Pancreas (tissue), 10 donors: ENCODE data around the gene SLC25A12. TPM values are rescaled to one million over a fixed set of nuclear protein-coding genes. Genes with fewer than 3 reads are reported as not detected.
A peak's percentile ranks its signal among the peaks of the same experiment; 100 is the strongest.
"Not testable (repeated sequence)": the region's sequence is repeated elsewhere in the genome, so short reads cannot be mapped to it uniquely, and the experiment has no call there.

ENCODE experiments used
- ATAC-seq, 4 donors: fragments of 200-7000 bp; cut with Tn5 transposase; one replicate each; pipeline versions ENCODE4 v1.8.0 to v1.9.1; 2020; ENCODE audit warnings: mild to moderate bottlenecking in 4 of 4, moderate library complexity in 4 of 4
- DNase-seq, 6 donors: peaks; one replicate each; pipeline ENCODE4 v3.0.0-alpha.2; 2020
- FAIRE-seq: peaks from 2 replicates; lab custom pipeline; 2012; peaks lifted over from hg19 to GRCh38; lab: Jason Lieb, UNC
- H3K27ac ChIP-seq, 4 donors: fragments of 200-600 bp; sonication (generic); 1 replicate in 3 of 4; 2 replicates in 1 of 4; pipeline versions ENCODE4 v1.5.0 to v1.8.0; 2020
- H3K27me3 ChIP-seq, 4 donors: fragments of 200-600 bp; one replicate each; pipeline ENCODE4 v1.8.0; 2021
- H3K36me3 ChIP-seq, 3 donors: fragments of 200-600 bp; sonication (generic) in 1 of 3; one replicate each; pipeline versions ENCODE4 v1.5.0 to v1.8.0; 2020 to 2021
- H3K4me1 ChIP-seq, 3 donors: fragments of 200-600 bp; one replicate each; pipeline ENCODE4 v1.8.0; 2021
- H3K4me3 ChIP-seq, 4 donors: fragments of 200-600 bp; sonication (generic) in 2 of 4; one replicate each; pipeline versions ENCODE4 v1.5.0 to v1.8.0; 2020 to 2021
- H3K9me3 ChIP-seq, 4 donors: fragments of 200-600 bp; one replicate each; pipeline ENCODE4 v1.8.0; 2021
- WGBS, 2 donors: extraction: QIAGEN DNeasy Blood & Tissue Kit; methylation state at CpG; one replicate each; pipeline ENCODE4 v1.1.7; 2013; 5-methylcytosine and 5-hydroxymethylcytosine counted together
- intact Hi-C, 3 donors: fragments of 100-400 bp; cut with DNase I; formaldehyde crosslinking; loops; one replicate each; pipeline versions ENCODE4 v1.11.1 to v1.14.2; 2022
- polyA plus RNA-seq, 2 donors: library from polyadenylated mRNA; stranded (reverse); fragments of 200-250 nt; gene quantifications; one replicate each; pipeline ENCODE4 v1.2.3, GENCODE V29; 2013
- total RNA-seq, 6 donors: library from RNA; stranded (reverse); fragmentation: NEBNext Ultra II Directional in 4 of 6; extraction: Animal tissue kit (Norgen Biotek cat#: 25700) in 4 of 6; gene quantifications; one replicate each; pipeline versions ENCODE4 v1.2.1 to v1.2.4, GENCODE V29; 2021 to 2023
- TF ChIP-seq, protein P1 (sequence below), 4 donors: fragments of 200-600 bp; sonication (generic) in 3 of 4; IDR thresholded peaks; one replicate each; pipeline versions ENCODE4 v1.5.0 to v1.8.0; 2021; ENCODE audit warnings: antibody characterized with exemption in 4 of 4
- donor health status: healthy with polysubstance abuse.
- donor health status: DM: no; HTN: no; CAD: no; lungs with moderate emphysema.
- donor health status: DM: no; HTN: no; CAD: no.
- donor health status: control.
- donor health status: control.
- donor health status: Bipolar disorder and iron deficiency.
- donor health status: DM: yes; HTN: yes; CAD: no.
- donor health status: DM: no; HTN: no; CAD: no.
- donor health status: DM: no; HTN: no; CAD: no.
- donor health status: DM: yes; HTN: yes; CAD: no.

The SLC25A12 gene
- total and polyA plus RNA-seq, 8 donors = 1.7 to 8.9 (median 3.0) TPM

DNA sequence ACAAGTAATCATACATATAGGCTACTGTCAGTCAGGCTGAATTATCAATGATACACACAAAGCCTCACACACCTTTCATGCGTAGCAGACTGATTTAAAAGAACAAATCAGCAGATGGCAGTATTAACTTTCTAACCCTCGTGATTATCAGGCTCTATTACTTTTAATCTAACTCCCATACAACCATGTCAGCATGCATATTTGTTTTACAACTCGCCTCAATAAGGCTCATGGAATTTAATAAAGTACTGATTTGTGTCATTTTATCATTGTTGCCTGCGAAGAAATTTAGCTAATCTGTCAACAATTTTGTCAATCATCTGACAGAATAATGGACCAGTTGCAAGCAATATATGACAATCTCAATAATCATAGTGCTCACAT lies 82.8 kb downstream of the SLC25A12 start:
- Histone ChIP-seq H3K27me3 (no peaks in the 10 kb centered on the region), H3K4me3 (no peak overlapping the region), H3K36me3 (no peaks in the 10 kb centered on the region), H3K4me1 (no peaks in the 10 kb centered on the region), H3K27ac (no peak overlapping the region), H3K9me3 (no peaks in the 10 kb centered on the region)
- ATAC-seq = peak in 3 of 4 donors; percentile 71 to 82 (median 78)
- 7 to 8% methylated on average over 4 of the region's 4 CpGs for WGBS, 2 donors
- TF ChIP-seq, protein P1, sequence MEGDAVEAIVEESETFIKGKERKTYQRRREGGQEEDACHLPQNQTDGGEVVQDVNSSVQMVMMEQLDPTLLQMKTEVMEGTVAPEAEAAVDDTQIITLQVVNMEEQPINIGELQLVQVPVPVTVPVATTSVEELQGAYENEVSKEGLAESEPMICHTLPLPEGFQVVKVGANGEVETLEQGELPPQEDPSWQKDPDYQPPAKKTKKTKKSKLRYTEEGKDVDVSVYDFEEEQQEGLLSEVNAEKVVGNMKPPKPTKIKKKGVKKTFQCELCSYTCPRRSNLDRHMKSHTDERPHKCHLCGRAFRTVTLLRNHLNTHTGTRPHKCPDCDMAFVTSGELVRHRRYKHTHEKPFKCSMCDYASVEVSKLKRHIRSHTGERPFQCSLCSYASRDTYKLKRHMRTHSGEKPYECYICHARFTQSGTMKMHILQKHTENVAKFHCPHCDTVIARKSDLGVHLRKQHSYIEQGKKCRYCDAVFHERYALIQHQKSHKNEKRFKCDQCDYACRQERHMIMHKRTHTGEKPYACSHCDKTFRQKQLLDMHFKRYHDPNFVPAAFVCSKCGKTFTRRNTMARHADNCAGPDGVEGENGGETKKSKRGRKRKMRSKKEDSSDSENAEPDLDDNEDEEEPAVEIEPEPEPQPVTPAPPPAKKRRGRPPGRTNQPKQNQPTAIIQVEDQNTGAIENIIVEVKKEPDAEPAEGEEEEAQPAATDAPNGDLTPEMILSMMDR (IDR thresholded peaks at IDR 0.05) = no peak
- intact Hi-C loops = loop anchor here in 2 of 3 donors (5.0 to 10.0 kb wide), 2 partner anchors 294 to 296 kb away; partner anchors contain the start of gene DLX2 (in 1 of the 2)
- DNase-seq = no peak
- no peak for FAIRE-seq

DNA sequence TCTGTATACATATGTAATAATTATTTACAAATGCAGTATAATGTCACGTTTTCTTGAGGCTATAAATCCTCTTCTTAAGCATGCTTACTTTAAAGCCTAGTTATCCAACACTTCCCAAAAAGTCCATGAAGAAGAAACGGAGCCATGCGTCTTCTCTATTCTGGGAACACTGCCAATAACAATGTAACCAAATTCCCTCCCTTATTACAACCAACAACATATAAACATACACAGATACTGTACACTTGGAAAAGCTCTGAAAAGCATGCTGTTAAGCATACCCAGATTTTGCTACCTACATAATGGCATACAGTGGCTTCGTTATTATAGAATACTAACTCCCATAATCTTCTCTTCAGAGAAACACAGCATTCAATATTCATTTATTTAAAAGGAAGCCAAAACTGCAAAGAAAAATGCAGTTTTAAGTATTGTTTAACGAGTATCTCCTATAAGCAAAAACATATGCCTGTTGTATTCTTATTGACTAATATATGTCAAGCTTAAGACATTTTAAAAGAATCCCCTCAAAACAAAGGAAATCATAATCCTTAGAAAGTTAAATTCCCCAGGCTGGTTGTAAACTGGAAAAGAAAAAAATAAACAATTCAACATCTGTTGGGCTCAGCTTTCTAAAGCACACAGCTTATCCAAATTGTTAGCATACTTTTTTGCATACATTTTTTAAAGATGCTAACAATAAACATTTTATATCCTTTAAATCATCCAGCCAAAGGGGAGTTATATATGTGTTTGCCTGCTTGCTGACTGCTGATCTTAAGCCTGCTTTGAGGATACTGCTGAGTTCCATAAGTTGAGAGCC lies 83.4 kb downstream of the SLC25A12 start:
- Histone ChIP-seq H3K9me3 (no peaks in the 10 kb centered on the region), H3K27ac (no peak overlapping the region), H3K4me1 (no peaks in the 10 kb centered on the region), H3K36me3 (no peaks in the 10 kb centered on the region), H3K27me3 (no peaks in the 10 kb centered on the region), H3K4me3 (no peak overlapping the region)
- intact Hi-C loops = loop anchor here in 2 of 3 donors (5.0 to 10.0 kb wide), 2 partner anchors 294 to 297 kb away; partner anchors contain the start of gene DLX2 (in 1 of the 2)
- TF ChIP-seq, protein P1 (IDR thresholded peaks at IDR 0.05) = no peak
- ATAC-seq = no peak
- no peak for FAIRE-seq
- DNase-seq = no peak
- WGBS, 2 donors = 62 to 65% methylated on average over 5 of the region's 5 CpGs

DNA sequence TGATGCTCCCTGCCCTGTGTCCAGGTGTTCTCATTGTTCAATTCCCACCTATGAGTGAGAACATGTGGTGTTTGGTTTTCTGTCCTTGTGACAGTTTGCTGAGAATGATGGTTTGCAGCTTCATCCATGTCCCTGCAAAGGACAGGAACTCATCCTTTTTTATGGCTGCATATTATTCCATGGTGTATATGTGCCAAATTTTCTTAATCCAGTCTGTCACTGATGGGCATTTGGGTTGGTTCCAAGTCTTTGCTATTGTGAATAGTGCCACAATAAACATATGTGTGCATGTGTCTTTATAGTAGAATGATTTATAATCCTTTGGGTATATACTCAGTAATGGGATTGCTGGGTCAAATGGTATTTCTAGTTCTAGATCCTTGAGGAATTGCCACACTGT lies 85.2 kb downstream of the SLC25A12 start:
- H3K4me1 ChIP-seq, DNase-seq, ATAC-seq, intact Hi-C loops, FAIRE-seq, H3K36me3 ChIP-seq, H3K27ac ChIP-seq, H3K27me3 ChIP-seq, H3K9me3 ChIP-seq, H3K4me3 ChIP-seq: not testable (repeated sequence)

DNA sequence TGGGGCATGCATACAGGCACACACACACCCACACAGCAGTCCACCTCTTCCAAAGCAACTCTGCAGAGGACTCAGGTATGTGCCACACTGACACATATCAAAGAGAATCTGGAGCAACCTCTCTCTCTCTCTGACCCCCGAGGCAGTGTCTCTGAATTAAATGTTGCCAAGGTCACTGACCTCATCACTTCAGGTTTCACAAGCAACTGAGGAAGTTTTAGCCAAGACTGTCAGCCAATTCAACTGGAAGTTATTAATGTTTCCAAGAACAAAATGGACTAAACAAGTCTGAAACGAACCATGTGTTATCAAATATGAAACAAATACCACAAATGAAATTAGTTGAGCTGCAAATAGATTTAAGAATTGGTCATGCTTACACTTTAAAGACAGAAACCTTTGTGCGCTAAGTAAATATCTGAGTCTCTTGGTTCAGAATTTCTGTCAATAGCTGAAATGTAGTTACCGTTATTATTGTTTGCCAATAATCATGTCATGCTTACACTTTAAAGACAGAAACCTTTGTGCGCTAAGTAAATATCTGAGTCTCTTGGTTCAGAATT lies 86.1 kb downstream of the SLC25A12 start:
- TF ChIP-seq, protein P1 (IDR thresholded peaks at IDR 0.05) = no peak
- no peak for DNase-seq
- FAIRE-seq = no peak
- Histone ChIP-seq H3K27me3 (no peaks in the 10 kb centered on the region), H3K9me3 (no peaks in the 10 kb centered on the region), H3K36me3 (no peaks in the 10 kb centered on the region), H3K4me1 (no peaks in the 10 kb centered on the region), H3K4me3 (no peak overlapping the region), H3K27ac (no peak overlapping the region)
- 59% methylated on average over 5 of the region's 5 CpGs for WGBS, 2 donors
- ATAC-seq = no peak
- intact Hi-C loops = no loop called here

DNA sequence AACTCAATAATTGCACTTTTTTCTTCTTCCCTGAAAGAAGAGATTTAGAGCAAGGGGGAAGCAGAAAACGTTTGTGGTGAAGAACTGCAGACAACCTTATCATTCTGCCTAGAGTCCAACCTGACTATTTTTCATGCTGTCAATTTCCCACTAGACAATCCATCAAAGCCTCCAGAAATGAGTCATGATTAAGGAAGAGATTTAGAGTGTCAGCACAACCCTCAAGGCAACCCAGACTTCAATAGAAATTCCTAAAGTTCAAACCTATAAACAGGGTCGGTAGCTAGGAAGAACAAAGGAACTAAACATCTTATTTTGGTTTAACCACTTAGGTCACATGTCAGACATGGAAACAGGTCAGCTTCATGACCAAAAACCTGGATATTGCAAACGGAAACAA lies 86.9 kb downstream of the SLC25A12 start:
- Histone ChIP-seq H3K27me3 (no peaks in the 10 kb centered on the region), H3K9me3 (no peaks in the 10 kb centered on the region), H3K27ac (no peak overlapping the region), H3K4me3 (no peak overlapping the region), H3K36me3 (no peaks in the 10 kb centered on the region), H3K4me1 (no peaks in the 10 kb centered on the region)
- ATAC-seq = no peak
- intact Hi-C loops = no loop called here
- 17 to 22% methylated on average over 3 of the region's 3 CpGs for WGBS, 2 donors
- TF ChIP-seq, protein P1 (IDR thresholded peaks at IDR 0.05) = no peak
- no peak for DNase-seq
- no peak for FAIRE-seq
